ENCODE results near the gene CCDC122. TPM values are rescaled to one million over a fixed set of nuclear protein-coding genes. Genes with fewer than 3 reads are reported as not detected.

Gene CCDC122
- total RNA-seq, 4 donors from 2014 or later: 2.0 to 6.0 (median 3.6) TPM

Other genes with a start within 250 kb of the CCDC122 start
- under 1 TPM; 0.25 to 0.52 (median 0.33) TPM for gene ENOX1, start 92.8 kb downstream of the CCDC122 start, total RNA-seq
- gene LACC1, start 164 bp upstream of the CCDC122 start, total RNA-seq: 10 to 100 TPM in 1 of 4 donors, 1 to 10 TPM in 3; 4.7 to 10.1 (median 7.2) TPM

Measured in suprapubic skin (tissue), 4 donors.